GM12878 (cell line): ENCODE data around the gene UBE2E3. TPM values are rescaled to one million over a fixed set of nuclear protein-coding genes. Genes with fewer than 3 reads are reported as not detected.

Experiments used
- ATAC-seq: fragments of 200-7000 bp; cut with Tn5 transposase; 3 replicates; pipeline ENCODE4 v1.9.1; 2020; ENCODE audit warnings: mild to moderate bottlenecking, moderate library complexity
- BruUV-seq: library from RNA; stranded (reverse); fragments of 400-500 nt; replicated peaks from 2 replicates; lab custom pipeline; 2021; lab: Mats Ljungman, UMichigan
- CTCF ChIA-PET: fragments of 300-600 bp; sonication (Branson Sonifier 250); formaldehyde crosslinking; extraction: SDS; loops from one replicate; lab custom pipeline; 2021; ENCODE audit warnings: inconsistent platforms; lab: Yijun Ruan, JAX
- POLR2A ChIA-PET: fragments of 350-600 bp; formaldehyde crosslinking; extraction: SDS; loops from one replicate; lab custom pipeline; 2021; ENCODE audit warnings: inconsistent platforms; lab: Charles Lee
- RAD21 ChIA-PET: fragments of 300-600 bp; sonication (Branson Sonifier 250); formaldehyde crosslinking; loops from one replicate; lab custom pipeline; 2023; ENCODE audit warnings: antibody characterized with exemption; ENCODE audit not compliant: unreplicated experiment; lab: Charles Lee
- SMC1A ChIA-PET: fragments of 300-600 bp; sonication (Branson Sonifier 250); formaldehyde crosslinking; loops from one replicate; lab custom pipeline; 2023; ENCODE audit not compliant: unreplicated experiment, uncharacterized antibody; lab: Charles Lee
- DNase-seq: peaks from one replicate; pipeline ENCODE4 v3.0.0-alpha.2; 2011; ENCODE audit warnings: low read depth, low spot score
- FAIRE-seq: peaks from 3 replicates; lab custom pipeline; 2011; peaks lifted over from hg19 to GRCh38; lab: Jason Lieb, UNC
- H2AFZ ChIP-seq: 2 replicates; pipeline ENCODE4 v1.6.0; 2011; ENCODE audit warnings: low read depth, low read length, control low read depth; ENCODE audit not compliant: control insufficient read depth
- H3K27ac ChIP-seq: 2 replicates; pipeline ENCODE4 v1.5.1; 2011; ENCODE audit warnings: control low read depth; ENCODE audit not compliant: control insufficient read depth, insufficient read depth
- H3K27me3 ChIP-seq, 2 experiments: replicated peaks in 1 of 2; 2 replicates each; pipeline versions ENCODE4 v1.6.0 to v1.6.1; 2011; ENCODE audit warnings: low read length in 1 of 2; ENCODE audit not compliant: control insufficient read depth in 2 of 2, insufficient read depth in 2 of 2
- H3K36me3 ChIP-seq, 2 experiments: 2 replicates each; pipeline ENCODE4 v1.5.1; 2011; ENCODE audit warnings: low read length in 1 of 2; ENCODE audit not compliant: control insufficient read depth in 2 of 2, insufficient read depth in 2 of 2
- H3K4me1 ChIP-seq: 2 replicates; pipeline ENCODE4 v1.6.1; 2011; ENCODE audit warnings: mild to moderate bottlenecking, low read length, moderate library complexity, mixed read lengths; ENCODE audit not compliant: control insufficient read depth, insufficient read depth
- H3K4me2 ChIP-seq: 2 replicates; pipeline ENCODE4 v1.6.0; 2011; ENCODE audit warnings: control low read depth; ENCODE audit not compliant: control insufficient read depth, insufficient read depth
- H3K4me3 ChIP-seq: fragments of 200-600 bp; sonication (generic); 2 replicates; pipeline ENCODE4 v1.5.1; 2016
- H3K79me2 ChIP-seq: 2 replicates; pipeline ENCODE4 v1.6.0; 2011; ENCODE audit warnings: low read length; ENCODE audit not compliant: control insufficient read depth, insufficient read depth
- H3K9ac ChIP-seq: 2 replicates; pipeline ENCODE4 v1.8.0; 2011; ENCODE audit warnings: low read length, control low read depth, mixed read lengths; ENCODE audit not compliant: control insufficient read depth, insufficient read depth
- H3K9me3 ChIP-seq: replicated peaks from 3 replicates; pipeline ENCODE4 v1.5.1; 2011; ENCODE audit warnings: mild to moderate bottlenecking, low read length; ENCODE audit not compliant: control insufficient read depth, insufficient read depth
- H4K20me1 ChIP-seq: 2 replicates; pipeline ENCODE4 v1.6.0; 2011; ENCODE audit not compliant: control insufficient read depth, insufficient read depth
- ASH2L ChIP-seq: fragments of 300-600, 200-600 bp; sonication (generic); IDR thresholded peaks from 2 replicates; pipeline ENCODE4 v1.6.1; 2017; ENCODE audit warnings: low read depth, mild to moderate bottlenecking, borderline replicate concordance
- BHLHE40 ChIP-seq, 2 experiments: fragments of 450-650 bp in 1 of 2; IDR thresholded peaks; 2 replicates each; pipeline ENCODE4 v1.6.1; 2011 to 2017; ENCODE audit warnings: low read depth in 2 of 2, borderline replicate concordance in 1 of 2, improper control_type of control experiment in 1 of 2, low read length in 1 of 2, mild to moderate bottlenecking in 1 of 2
- CREB1 ChIP-seq: IDR thresholded peaks from 2 replicates; pipeline ENCODE4 v1.6.1; 2012; ENCODE audit warnings: low read depth, mild to moderate bottlenecking, inconsistent platforms
- DPF2 ChIP-seq: fragments of 450-650 bp; IDR thresholded peaks from 2 replicates; pipeline ENCODE4 v1.6.1; 2017; ENCODE audit warnings: mild to moderate bottlenecking
- FOXM1 ChIP-seq: IDR thresholded peaks from 2 replicates; pipeline ENCODE4 v1.6.1; 2012; ENCODE audit warnings: low read depth, mild to moderate bottlenecking, inconsistent platforms, low read length, moderate library complexity
- HDAC2 ChIP-seq: fragments of 200-600 bp; sonication (generic); IDR thresholded peaks from 2 replicates; pipeline ENCODE4 v1.6.1; 2017
- IRF3 ChIP-seq: fragments of 450-650 bp; IDR thresholded peaks from 2 replicates; pipeline ENCODE4 v1.6.1; 2014; ENCODE audit warnings: mild to moderate bottlenecking
- JUNB ChIP-seq: IDR thresholded peaks from 2 replicates; pipeline ENCODE4 v1.6.1; 2016; ENCODE audit warnings: antibody characterized with exemption, mild to moderate bottlenecking
- KAT2A ChIP-seq: conservative IDR thresholded peaks from 2 replicates; pipeline ENCODE4 v1.6.1; 2011; ENCODE audit warnings: low read depth, low read length; ENCODE audit not compliant: control insufficient read depth
- MEF2A ChIP-seq: IDR thresholded peaks from 2 replicates; pipeline ENCODE4 v1.6.1; 2011; ENCODE audit warnings: low read depth, mild to moderate bottlenecking, low read length, moderate library complexity; ENCODE audit not compliant: insufficient read depth
- MEF2B ChIP-seq: fragments of 450-650 bp; IDR thresholded peaks from 2 replicates; pipeline ENCODE4 v1.6.1; 2018; ENCODE audit warnings: mild to moderate bottlenecking, moderate library complexity; ENCODE audit not compliant: partially characterized antibody, poor library complexity, severe bottlenecking
- MYB ChIP-seq: fragments of 150-350 bp; IDR thresholded peaks from 2 replicates; pipeline ENCODE4 v1.6.1; 2014; ENCODE audit warnings: mild to moderate bottlenecking, low read depth, low read length, borderline replicate concordance
- NBN ChIP-seq: fragments of 450-650 bp; IDR thresholded peaks from 2 replicates; pipeline ENCODE4 v1.6.1; 2016
- RFX5 ChIP-seq: IDR thresholded peaks from 2 replicates; pipeline ENCODE4 v1.6.1; 2011; ENCODE audit warnings: low read depth, low read length, improper control_type of control experiment
- TCF12 ChIP-seq: IDR thresholded peaks from 2 replicates; pipeline ENCODE4 v1.6.1; 2011; ENCODE audit warnings: low read depth, mild to moderate bottlenecking, low read length
- ZNF274 ChIP-seq: IDR thresholded peaks from one replicate; pipeline ENCODE4 v1.8.0; 2011; ENCODE audit not compliant: insufficient read length, insufficient read depth
- WGBS: methylation state at CpG from one replicate; pipeline ENCODE4 v1.1.6; 2016; ENCODE audit warnings: low lambda C conversion rate; ENCODE audit not compliant: insufficient replicate concordance, insufficient coverage; ENCODE audit errors: missing lambda C conversion rate; 5-methylcytosine and 5-hydroxymethylcytosine counted together
- in situ Hi-C: fragments of 300-500 bp; cut with MboI; formaldehyde crosslinking; loops from 9 replicates; pipeline ENCODE4 v1.14.3; 2018; ENCODE audit warnings: mixed read lengths
- intact Hi-C: fragments of 100-400 bp; cut with micrococcal nuclease; formaldehyde crosslinking; loops from one replicate; pipeline ENCODE4 v1.14.2; 2022; ENCODE audit not compliant: unreplicated experiment
- polyA plus RNA-seq, 11 experiments: library from polyadenylated mRNA; depleted of rRNA in 4 of 11; unstranded in 6 of 11; stranded (reverse) in 5 of 11; fragments of >200 nt; fragmentation: Nextera tagmentation in 4 of 11; fragmentation: Illumina TruSeq in 1 of 11; extraction: Ambion mirVana in 4 of 11; extraction: Trizol in 1 of 11; gene quantifications; 1 replicate in 1 of 11; 2 replicates in 10 of 11; pipeline versions ENCODE4 v1.2.1 to v1.2.3, GENCODE V29; 2011 to 2016; ENCODE audit warnings: inconsistent platforms in 2 of 11, missing spikeins in 2 of 11, low read depth in 1 of 11
- total RNA-seq, 4 experiments: library from RNA; depleted of rRNA in 3 of 4; stranded (reverse); fragments of >200 nt in 3 of 4; fragmentation: Illumina TruSeq in 1 of 4; extraction: Trizol in 1 of 4; gene quantifications; 2 replicates each; pipeline versions ENCODE4 v1.2.1 to v1.2.3, GENCODE V29; 2013 to 2021

Gene UBE2E3
- total and polyA plus RNA-seq, 10 of the 15 experiments (the other 5 are each of a cell fraction or from before 2014, with no cell fraction given), result 14.9 to 50.0 (median 26.2) TPM

GRCh38 chr2:181052523-181052891 lies 72.1 kb downstream of the UBE2E3 start:
- ChIA-PET RAD21 (no interaction called here), POLR2A (no interaction called here), CTCF (no interaction called here), SMC1A (no interaction called here)
- H2AFZ ChIP-seq, result no peak overlapping the region
- in situ Hi-C loops (loop anchor here (10.0 to 25.0 kb wide), 2 partner anchors 415 to 808 kb away; no protein-coding TSS in a partner anchor), intact Hi-C loops (no loop called here)
- H3K4me3 ChIP-seq, result 0 out of 2 replicates have a peak overlapping the region, but pooled peaks have one; percentile 2
- no peaks in the 10 kb centered on the region for H3K9me3 ChIP-seq
- no peak overlapping the region for H3K27ac ChIP-seq
- H3K27me3 ChIP-seq, result no peaks in the 10 kb centered on the region
- H3K36me3 ChIP-seq, result no peaks in the 10 kb centered on the region
- FAIRE-seq (no peak), ATAC-seq (peak; percentile 31; the same call in 2 of the 3 replicates), DNase-seq (no peak)
- H3K4me1 ChIP-seq, result no peaks in the 10 kb centered on the region; the same call in 1 of the 2 replicates
- H3K9ac ChIP-seq, result no peak overlapping the region
- TF ChIP-seq JUNB (peak; percentile 56), RFX5 (no peak)
- BruUV-seq, result no TSS peak
- H3K79me2 ChIP-seq, result no peaks in the 10 kb centered on the region
- no peaks in the 10 kb centered on the region for H4K20me1 ChIP-seq
- no peak overlapping the region for H3K4me2 ChIP-seq

- Histone ChIP-seq H3K9me3 (no peaks in the 10 kb centered on the region), H3K36me3 (no peaks in the 10 kb centered on the region), H4K20me1 (no peaks in the 10 kb centered on the region), H3K4me1 (no peaks in the 10 kb centered on the region; the same call in 1 of the 2 replicates), H3K4me2 (no peak overlapping the region), H3K27ac (no peak overlapping the region), H3K9ac (no peak overlapping the region), H3K79me2 (no peaks in the 10 kb centered on the region), H2AFZ (no peak overlapping the region), H3K27me3 (no peaks in the 10 kb centered on the region), H3K4me3 (no peak overlapping the region)
- SMC1A ChIA-PET, result interaction anchor here (0.6 to 1.2 kb wide), 4 partner anchors 14 to 930 kb away, joined by 3 to 4 read pairs (median 3); no protein-coding TSS in a partner anchor
- FAIRE-seq, result no peak
- RAD21 ChIA-PET, result no interaction called here
- ATAC-seq, result no peak
- intact Hi-C loops, result no loop called here
- 93% methylated on average over 2 of the region's 2 CpGs for WGBS
- no TSS peak for BruUV-seq
- in situ Hi-C loops, result loop anchor here (10.0 to 25.0 kb wide), 2 partner anchors 417 to 809 kb away; no protein-coding TSS in a partner anchor
- no peak for DNase-seq
- POLR2A ChIA-PET, result no interaction called here
- CTCF ChIA-PET, result no interaction called here
- TF ChIP-seq ZNF274 (no peak), JUNB (no peak), MYB (no peak), ASH2L (no peak), NBN (no peak), RFX5 (no peak), MEF2B (no peak), IRF3 (no peak), MEF2A (no peak), HDAC2 (no peak), BHLHE40 (IDR thresholded peaks at IDR 0.05; ENCODE audit: borderline replicate concordance in 1 of 2, low read depth in 2 of 2, low read length in 1 of 2) (no peak), DPF2 (no peak), KAT2A (no peak), TCF12 (no peak), FOXM1 (no peak), CREB1 (no peak)
Measured at GRCh38 chr2:181054256-181054655, 73.9 kb downstream of the UBE2E3 start.
